SW480 (cell line): ENCODE data around the gene PLIN4.
"Not testable (repeated sequence)": the region's sequence is repeated elsewhere in the genome, so short reads cannot be mapped to it uniquely, and the experiment has no call there.

Experiments
- DNase-seq: peaks from one replicate; pipeline ENCODE4 v3.0.0-alpha.2; 2016; ENCODE audit warnings: low spot score

Gene PLIN4

GRCh38 chr19:4543842-4544647 lies 25.8 kb upstream of the PLIN4 start:
- no peak for DNase-seq

- DNase-seq, result no peak
Observed at GRCh38 chr19:4542896-4543841, 24.9 kb upstream of the PLIN4 start.

- DNase-seq, result not testable (repeated sequence)
Observed at GRCh38 chr19:4541806-4542145, 23.5 kb upstream of the PLIN4 start.

GRCh38 chr19:4541114-4541805 lies 23.0 kb upstream of the PLIN4 start:
- DNase-seq, result no peak

- no peak for DNase-seq
Observed at GRCh38 chr19:4539693-4540581, 21.7 kb upstream of the PLIN4 start, which contains the start of gene LRG1. LRG1 (minus strand) TSS chr19:4540036; CDS start chr19:4540013, 23 bp downstream.

- DNase-seq, result no peak
Observed at GRCh38 chr19:4539169-4539692, 20.9 kb upstream of the PLIN4 start.

- no peak for DNase-seq
Observed at GRCh38 chr19:4538601-4538954, 20.3 kb upstream of the PLIN4 start.

GRCh38 chr19:4537953-4538600 lies 19.8 kb upstream of the PLIN4 start:
- DNase-seq, result no peak

- no peak for DNase-seq
Observed at GRCh38 chr19:4536798-4537197, 18.5 kb upstream of the PLIN4 start.

GRCh38 chr19:4534836-4535658 lies 16.8 kb upstream of the PLIN4 start, which contains the start of gene PLIN5:
PLIN5 (minus strand) TSS chr19:4535224; CDS start chr19:4534074, 1,150 bp downstream.
- DNase-seq, result peak; percentile 56

GRCh38 chr19:4533835-4534424 lies 15.6 kb upstream of the PLIN4 start:
- no peak for DNase-seq

GRCh38 chr19:4533334-4533733 lies 15.0 kb upstream of the PLIN4 start:
- no peak for DNase-seq

GRCh38 chr19:4531562-4532165 lies 13.4 kb upstream of the PLIN4 start:
- DNase-seq, result no peak

- DNase-seq, result no peak
Observed at GRCh38 chr19:4529924-4530522, 11.7 kb upstream of the PLIN4 start.

GRCh38 chr19:4528843-4529242 lies 10.6 kb upstream of the PLIN4 start:
- DNase-seq, result no peak

- DNase-seq, result not testable (repeated sequence)
Observed at GRCh38 chr19:4527377-4527776, 9.1 kb upstream of the PLIN4 start.

- DNase-seq, result no peak
Observed at GRCh38 chr19:4525563-4526002, 7.3 kb upstream of the PLIN4 start.
